ENCODE results near the gene NSG2. TPM values are rescaled to one million over a fixed set of nuclear protein-coding genes. Genes with fewer than 3 reads are reported as not detected.
"Not testable (repeated sequence)": the region's sequence is repeated elsewhere in the genome, so short reads cannot be mapped to it uniquely, and the experiment has no call there.

NSG2 gene
- total RNA-seq, 4 donors from 2014 or later = not detected

DNA sequence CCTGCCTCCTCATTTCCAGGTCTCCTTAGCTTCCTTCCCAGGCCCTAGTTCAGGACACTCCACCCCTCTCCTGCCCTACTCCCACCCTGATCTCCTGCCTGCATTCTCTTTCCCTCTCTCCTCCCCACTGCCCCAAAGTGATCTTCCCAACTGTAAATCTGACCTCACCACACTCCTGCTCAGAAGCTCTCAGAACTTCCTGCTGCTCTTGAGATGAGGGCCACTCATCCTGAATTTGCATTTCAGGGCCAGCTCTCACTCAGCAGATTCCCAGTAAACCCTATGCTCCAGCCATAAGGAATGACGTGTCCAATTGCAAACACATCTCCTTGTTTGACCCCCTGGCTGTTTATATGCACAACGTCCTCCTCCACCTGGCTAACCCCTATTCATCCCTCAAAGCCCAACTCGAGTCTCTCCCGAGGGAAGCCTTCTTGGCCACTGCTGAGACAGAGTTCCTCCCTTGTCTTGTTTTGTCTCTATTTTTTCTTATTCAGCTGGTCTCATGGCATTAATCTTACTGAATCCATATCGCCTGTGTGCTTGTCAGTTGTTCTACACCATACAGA, 95.0 kb downstream of the NSG2 start:
- TF ChIP-seq, protein P1, sequence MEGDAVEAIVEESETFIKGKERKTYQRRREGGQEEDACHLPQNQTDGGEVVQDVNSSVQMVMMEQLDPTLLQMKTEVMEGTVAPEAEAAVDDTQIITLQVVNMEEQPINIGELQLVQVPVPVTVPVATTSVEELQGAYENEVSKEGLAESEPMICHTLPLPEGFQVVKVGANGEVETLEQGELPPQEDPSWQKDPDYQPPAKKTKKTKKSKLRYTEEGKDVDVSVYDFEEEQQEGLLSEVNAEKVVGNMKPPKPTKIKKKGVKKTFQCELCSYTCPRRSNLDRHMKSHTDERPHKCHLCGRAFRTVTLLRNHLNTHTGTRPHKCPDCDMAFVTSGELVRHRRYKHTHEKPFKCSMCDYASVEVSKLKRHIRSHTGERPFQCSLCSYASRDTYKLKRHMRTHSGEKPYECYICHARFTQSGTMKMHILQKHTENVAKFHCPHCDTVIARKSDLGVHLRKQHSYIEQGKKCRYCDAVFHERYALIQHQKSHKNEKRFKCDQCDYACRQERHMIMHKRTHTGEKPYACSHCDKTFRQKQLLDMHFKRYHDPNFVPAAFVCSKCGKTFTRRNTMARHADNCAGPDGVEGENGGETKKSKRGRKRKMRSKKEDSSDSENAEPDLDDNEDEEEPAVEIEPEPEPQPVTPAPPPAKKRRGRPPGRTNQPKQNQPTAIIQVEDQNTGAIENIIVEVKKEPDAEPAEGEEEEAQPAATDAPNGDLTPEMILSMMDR (IDR thresholded peaks at IDR 0.05) = no peak
- ATAC-seq (ENCODE audit: low FRiP score) (no peak), DNase-seq (ENCODE audit: low spot score) (no peak)

DNA sequence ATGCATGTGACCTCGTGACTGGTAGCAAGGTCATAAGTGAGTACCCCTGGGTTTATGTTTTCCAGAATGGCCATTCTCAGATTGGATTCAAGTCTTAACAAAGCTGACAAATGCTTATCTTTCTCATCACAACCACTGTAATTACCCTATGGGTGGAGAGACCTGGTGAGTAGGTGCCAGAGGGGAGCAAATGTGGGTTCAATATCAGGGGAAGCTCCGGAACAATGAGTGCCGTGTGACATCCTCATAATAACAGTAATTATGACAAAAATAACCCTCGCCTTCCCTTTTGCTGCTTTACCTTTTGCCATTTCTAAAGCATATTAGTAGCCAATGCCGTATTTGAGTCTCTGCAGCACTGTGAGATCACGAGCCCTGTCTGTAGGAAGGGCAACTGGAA, 95.9 kb downstream of the NSG2 start:
- DNase-seq (ENCODE audit: low spot score) (no peak), ATAC-seq (ENCODE audit: low FRiP score) (no peak)
- TF ChIP-seq, protein P1 (IDR thresholded peaks at IDR 0.05) = no peak

DNA sequence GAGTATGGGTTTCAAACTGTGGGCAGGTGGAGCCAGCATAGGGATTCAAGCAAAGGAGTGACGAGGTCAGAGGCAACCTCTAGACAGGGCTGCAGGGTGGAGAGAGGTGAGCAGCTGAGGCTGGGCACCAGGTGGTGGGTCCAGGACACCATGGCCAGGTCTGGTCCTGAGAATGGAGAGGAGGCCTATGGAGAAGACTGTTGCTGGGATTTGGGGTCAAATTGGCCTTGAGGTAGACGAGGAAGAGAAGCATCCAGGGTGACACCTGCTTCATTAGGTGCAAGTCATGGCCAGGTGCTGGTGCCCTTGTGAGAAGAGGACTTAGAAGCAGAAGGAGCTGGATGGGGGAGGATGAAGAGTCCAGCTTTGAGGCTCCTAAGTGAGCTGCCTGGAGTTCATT, 99.6 kb downstream of the NSG2 start:
- DNase-seq (ENCODE audit: low spot score) (no peak), ATAC-seq (ENCODE audit: low FRiP score) (no peak)
- TF ChIP-seq, protein P1 (IDR thresholded peaks at IDR 0.05) = no peak

DNA sequence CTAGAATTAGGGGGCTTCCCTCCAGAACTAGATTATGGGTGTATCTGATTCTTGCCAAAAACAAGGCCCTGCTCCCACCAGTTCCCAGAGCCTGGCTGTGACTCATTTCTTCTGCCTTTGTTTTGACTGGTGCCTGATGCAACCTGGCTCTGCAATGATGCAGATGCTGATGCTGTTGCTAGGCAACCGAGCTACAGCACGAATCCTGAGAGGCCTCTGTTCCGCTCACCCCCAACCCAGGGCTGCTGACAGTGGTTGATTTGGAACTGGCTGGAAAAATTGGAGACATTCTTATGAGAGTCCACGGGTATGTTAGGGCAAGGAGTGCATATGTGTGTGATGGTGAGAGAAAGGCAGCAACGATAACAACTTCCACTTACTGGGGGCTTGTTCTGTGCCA, 100.3 kb downstream of the NSG2 start:
- ATAC-seq (ENCODE audit: low FRiP score) = no peak
- TF ChIP-seq, protein P1 (IDR thresholded peaks at IDR 0.05) = no peak
- no peak for DNase-seq (ENCODE audit: low spot score)

DNA sequence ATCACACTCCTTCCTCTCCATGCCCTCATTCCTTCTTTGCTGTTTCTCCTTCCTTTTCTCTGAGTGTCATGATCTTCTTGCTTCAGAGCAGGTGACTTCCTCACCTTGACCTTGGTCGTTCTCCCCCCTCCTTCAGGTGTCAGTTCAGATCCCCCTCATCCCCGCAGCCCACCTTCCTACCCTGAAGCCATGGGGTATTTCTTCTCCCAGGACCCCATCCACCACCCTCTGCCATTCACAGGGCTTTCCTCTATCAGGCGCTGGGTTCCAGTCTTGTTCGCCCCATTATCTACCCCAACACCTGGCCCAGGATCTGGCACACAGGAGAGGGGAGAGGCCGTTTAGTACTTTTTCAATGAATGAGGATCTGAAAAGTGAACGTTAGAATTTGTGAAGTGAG, 101.0 kb downstream of the NSG2 start:
- DNase-seq (ENCODE audit: low spot score) (no peak), ATAC-seq (ENCODE audit: low FRiP score) (no peak)

DNA sequence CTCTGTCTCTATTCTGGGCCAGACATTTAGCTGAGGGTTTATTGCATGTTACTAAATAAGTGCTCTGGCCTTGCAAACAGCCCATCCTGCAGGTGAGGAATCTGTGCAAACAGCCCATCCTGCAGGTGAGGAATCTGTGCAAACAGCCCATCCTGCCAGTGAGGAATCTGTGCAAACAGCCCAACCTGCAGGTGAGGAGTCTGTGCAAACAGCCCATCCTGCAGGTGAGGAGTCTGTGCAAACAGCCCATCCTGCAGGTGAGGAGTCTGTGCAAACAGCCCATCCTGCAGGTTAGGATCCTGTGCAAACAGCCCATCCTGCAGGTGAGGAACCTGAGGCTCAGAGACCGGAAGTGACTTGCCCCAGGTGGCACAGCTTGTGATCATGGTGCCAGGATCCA, 101.5 kb downstream of the NSG2 start:
- not testable (repeated sequence) for DNase-seq (ENCODE audit: low spot score); ATAC-seq (ENCODE audit: low FRiP score)

More for the DNA sequence above, 101.0 kb downstream of the NSG2 start:
- TF ChIP-seq, protein P1 (IDR thresholded peaks at IDR 0.05) = no peak

DNA sequence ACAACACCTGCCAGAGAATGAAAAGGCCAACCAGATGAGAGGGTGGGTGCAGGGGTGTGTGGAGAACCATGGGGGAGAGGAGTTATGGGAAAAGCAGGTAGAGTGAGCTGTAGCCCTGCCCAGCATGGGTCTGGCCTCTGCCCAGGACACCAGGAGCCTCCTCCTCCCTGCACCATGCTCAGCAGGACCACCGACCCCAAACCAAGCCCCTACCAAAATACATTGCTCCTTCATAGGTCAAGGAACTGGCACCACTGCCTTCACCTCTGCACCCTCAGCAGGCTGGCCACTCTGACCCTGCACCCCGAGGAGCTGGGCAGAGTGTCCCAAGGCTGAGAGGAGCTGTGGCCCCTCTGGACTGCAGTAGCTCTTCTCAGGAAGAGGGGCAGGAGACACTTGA, 102.0 kb downstream of the NSG2 start:
- TF ChIP-seq, protein P1 (IDR thresholded peaks at IDR 0.05) = no peak
- ATAC-seq (ENCODE audit: low FRiP score) = no peak
- DNase-seq (ENCODE audit: low spot score) = no peak

DNA sequence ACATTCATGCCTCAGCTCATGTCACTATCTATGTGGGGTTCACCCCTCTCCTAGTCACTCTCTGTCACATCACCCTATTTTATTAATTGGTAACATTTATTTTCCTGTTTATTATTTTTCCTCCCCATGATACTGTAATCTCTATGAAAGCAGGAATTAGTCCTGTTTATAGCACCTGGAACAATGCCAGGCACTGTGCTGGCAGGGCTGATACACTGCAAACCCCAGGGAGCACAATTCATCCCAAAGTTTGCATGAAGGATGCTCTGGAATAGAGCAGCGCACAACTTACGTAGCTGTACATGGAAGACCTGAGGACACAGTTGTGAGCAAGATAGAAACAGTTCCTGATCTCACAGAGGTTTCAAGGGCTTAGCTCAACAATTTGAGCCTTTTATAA, 103.2 kb downstream of the NSG2 start:
- no peak for DNase-seq (ENCODE audit: low spot score)
- TF ChIP-seq, protein P1 (IDR thresholded peaks at IDR 0.05) = no peak
- no peak for ATAC-seq (ENCODE audit: low FRiP score)
